Tibial nerve (tissue), 4 donors: ENCODE data around the gene LRP3. TPM values are rescaled to one million over a fixed set of nuclear protein-coding genes. Genes with fewer than 3 reads are reported as not detected.

Experiments
- DNase-seq, 2 donors: peaks; one replicate each; pipeline ENCODE4 v3.0.0-alpha.2; 2019; ENCODE audit warnings: low spot score in 2 of 2
- H3K27ac ChIP-seq, 4 donors: fragments of 200-600 bp; sonication (generic) in 3 of 4; one replicate each; pipeline ENCODE4 v1.5.1; 2017 to 2019; ENCODE audit warnings: mild to moderate bottlenecking in 1 of 4
- H3K27me3 ChIP-seq, 2 donors: fragments of 200-600 bp; sonication (generic) in 1 of 2; one replicate each; pipeline versions ENCODE4 v1.5.1 to v1.6.0; 2017 to 2019
- H3K36me3 ChIP-seq, 3 donors: fragments of 200-600 bp; sonication (generic); one replicate each; pipeline ENCODE4 v1.5.1; 2018 to 2019
- H3K4me1 ChIP-seq, 4 donors: fragments of 200-600 bp; sonication (generic) in 3 of 4; one replicate each; pipeline ENCODE4 v1.5.1; 2017 to 2019
- H3K4me3 ChIP-seq, 4 donors: fragments of 200-600 bp; sonication (generic) in 3 of 4; one replicate each; pipeline ENCODE4 v1.5.1; 2017 to 2019; ENCODE audit warnings: mild to moderate bottlenecking in 1 of 4, moderate library complexity in 1 of 4
- H3K9me3 ChIP-seq, 4 donors: fragments of 200-600 bp; sonication (generic) in 3 of 4; one replicate each; pipeline ENCODE4 v1.5.1; 2017 to 2019
- CTCF ChIP-seq, 5 experiments: fragments of 200-600 bp in 3 of 5; fragments of 450-650 bp in 2 of 5; sonication (generic) in 3 of 5; IDR thresholded peaks; one replicate each; pipeline ENCODE4 v1.5.1; 2016 to 2019; ENCODE audit warnings: antibody characterized with exemption in 5 of 5, mild to moderate bottlenecking in 3 of 5, moderate library complexity in 2 of 5
- EP300 ChIP-seq, 2 donors: sonication (generic); formaldehyde crosslinking; IDR thresholded peaks; one replicate each; pipeline ENCODE4 v1.6.1; 2017; ENCODE audit warnings: antibody characterized with exemption in 2 of 2, mild to moderate bottlenecking in 1 of 2
- POLR2A ChIP-seq, 2 donors: fragments of 450-650 bp; IDR thresholded peaks; one replicate each; pipeline ENCODE4 v1.6.1; 2017; ENCODE audit warnings: antibody characterized with exemption in 2 of 2, mild to moderate bottlenecking in 2 of 2, moderate library complexity in 2 of 2
- WGBS, 2 donors: methylation state at CpG; one replicate each; pipeline ENCODE4 v1.1.5; 2018; 5-methylcytosine and 5-hydroxymethylcytosine counted together
- total RNA-seq, 4 donors: library from RNA; depleted of rRNA; stranded (reverse); fragments of >200 nt; gene quantifications; one replicate each; pipeline ENCODE4 v1.1.0, GENCODE V29; 2016

LRP3 gene, protein sequence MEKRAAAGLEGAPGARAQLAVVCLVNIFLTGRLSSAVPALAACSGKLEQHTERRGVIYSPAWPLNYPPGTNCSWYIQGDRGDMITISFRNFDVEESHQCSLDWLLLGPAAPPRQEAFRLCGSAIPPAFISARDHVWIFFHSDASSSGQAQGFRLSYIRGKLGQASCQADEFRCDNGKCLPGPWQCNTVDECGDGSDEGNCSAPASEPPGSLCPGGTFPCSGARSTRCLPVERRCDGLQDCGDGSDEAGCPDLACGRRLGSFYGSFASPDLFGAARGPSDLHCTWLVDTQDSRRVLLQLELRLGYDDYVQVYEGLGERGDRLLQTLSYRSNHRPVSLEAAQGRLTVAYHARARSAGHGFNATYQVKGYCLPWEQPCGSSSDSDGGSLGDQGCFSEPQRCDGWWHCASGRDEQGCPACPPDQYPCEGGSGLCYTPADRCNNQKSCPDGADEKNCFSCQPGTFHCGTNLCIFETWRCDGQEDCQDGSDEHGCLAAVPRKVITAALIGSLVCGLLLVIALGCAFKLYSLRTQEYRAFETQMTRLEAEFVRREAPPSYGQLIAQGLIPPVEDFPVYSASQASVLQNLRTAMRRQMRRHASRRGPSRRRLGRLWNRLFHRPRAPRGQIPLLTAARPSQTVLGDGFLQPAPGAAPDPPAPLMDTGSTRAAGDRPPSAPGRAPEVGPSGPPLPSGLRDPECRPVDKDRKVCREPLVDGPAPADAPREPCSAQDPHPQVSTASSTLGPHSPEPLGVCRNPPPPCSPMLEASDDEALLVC
- total RNA-seq: 10 to 100 TPM; 19.0 to 39.0 (median 30.2) TPM

DNA sequence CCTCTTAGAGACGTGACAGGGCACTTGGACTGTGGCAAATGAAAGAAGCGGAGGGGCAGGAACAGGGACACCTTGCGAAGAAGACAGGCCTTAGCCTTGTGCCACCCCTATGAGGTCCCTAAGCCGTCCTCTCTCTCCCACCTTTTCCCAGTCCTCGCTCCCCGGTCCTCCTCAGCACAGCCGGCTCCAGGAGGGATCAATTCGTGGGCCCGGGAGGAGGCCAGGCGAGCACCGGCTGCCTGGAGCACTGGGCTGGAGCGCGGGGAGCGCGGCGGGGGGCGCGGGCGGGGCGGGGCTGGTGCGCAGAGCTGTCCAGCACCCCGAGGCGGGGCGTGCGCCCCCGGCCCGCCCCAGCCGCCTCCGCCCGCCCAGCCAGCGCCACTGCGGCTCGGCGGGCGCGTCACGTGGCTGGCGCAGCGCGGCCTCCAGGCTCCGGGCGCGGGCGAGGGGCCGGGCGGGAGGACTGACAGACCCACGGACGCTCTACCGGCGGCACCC is at the start of gene LRP3:
Gene LRP3, plus strand, starts transcription at position 466 of the 498 bp plus-strand sequence. CDS start 456 bp downstream, outside the sequence.
- no peaks in the 10 kb centered on the region for H3K9me3 ChIP-seq
- H3K36me3 ChIP-seq: peaks cover 0 to 22% (median 0%) of the 10 kb centered on the region in 3 donors
- WGBS, 2 donors: 19 to 20% methylated on average over 7 to 8 of the region's 50 CpGs
- H3K27ac ChIP-seq: peak within 1 kb of the TSS in 3 of 4 donors; percentile 31 to 86 (median 60)
- H3K4me3 ChIP-seq: peak within 1 kb of the TSS; percentile 46 to 88 (median 58)
- DNase-seq: no peak
- peaks cover 0 to 23% (median 7%) of the 10 kb centered on the region in 4 donors for H3K4me1 ChIP-seq
- no peaks in the 10 kb centered on the region for H3K27me3 ChIP-seq
- TF ChIP-seq POLR2A (IDR thresholded peaks at IDR 0.05) (no peak), EP300 (IDR thresholded peaks at IDR 0.05) (no peak), CTCF (IDR thresholded peaks at IDR 0.05) (no peak)

DNA sequence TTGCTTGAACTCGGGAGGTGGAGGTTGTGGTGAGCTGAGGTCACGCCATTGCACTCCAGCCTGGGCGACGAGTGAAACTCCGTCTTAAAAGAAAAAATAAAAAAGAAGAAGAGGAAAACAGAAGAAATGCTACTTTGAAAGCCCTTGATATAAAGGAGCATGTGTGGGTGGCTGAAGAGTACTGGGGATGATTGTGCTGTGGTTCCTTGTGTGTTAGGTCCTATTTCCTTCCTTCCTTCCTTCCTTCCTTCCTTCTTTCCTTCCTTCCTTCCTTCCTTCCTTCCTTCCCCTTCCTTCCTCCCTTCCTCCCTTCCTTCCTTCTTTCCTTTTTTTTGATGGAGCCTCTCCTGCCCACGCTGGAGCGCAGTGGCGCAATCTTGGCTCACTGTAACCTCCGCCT is 47.9 kb upstream of the LRP3 start:
- Histone ChIP-seq H3K4me3 (no peak overlapping the region), H3K27ac (no peak overlapping the region), H3K4me1 (peaks cover 0 to 7% (median 0%) of the 10 kb centered on the region in 4 donors), H3K36me3 (no peaks in the 10 kb centered on the region), H3K9me3 (no peaks in the 10 kb centered on the region), H3K27me3 (no peaks in the 10 kb centered on the region)
- DNase-seq: no peak
- no peak for TF ChIP-seq POLR2A (IDR thresholded peaks at IDR 0.05)
- TF ChIP-seq EP300 (IDR thresholded peaks at IDR 0.05): no peak
- TF ChIP-seq CTCF (IDR thresholded peaks at IDR 0.05): no peak
- 84 to 86% methylated on average over 9 of the region's 9 CpGs for WGBS, 2 donors

DNA sequence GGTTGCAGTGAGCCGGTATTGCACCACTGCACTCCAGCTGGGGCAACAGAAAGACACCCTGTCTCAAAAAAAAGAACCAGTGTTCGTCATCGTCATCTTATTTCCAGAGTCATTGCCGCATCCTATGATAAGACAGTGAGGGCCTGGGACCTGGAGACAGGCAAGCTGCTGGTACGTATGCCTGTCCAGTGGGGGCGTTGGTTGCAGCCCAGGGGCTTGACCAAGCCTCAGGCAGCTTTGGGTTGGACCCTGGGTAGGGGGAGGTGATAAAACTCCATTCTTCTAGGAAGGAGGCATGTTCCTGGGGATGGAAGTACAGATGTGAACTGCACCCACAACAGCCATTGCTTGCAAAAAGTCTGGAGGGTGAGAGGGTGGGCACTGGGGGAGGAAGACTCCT is 46.6 kb upstream of the LRP3 start:
- H3K4me3 ChIP-seq: no peak overlapping the region
- no peaks in the 10 kb centered on the region for H3K9me3 ChIP-seq
- no peak overlapping the region for H3K27ac ChIP-seq
- H3K4me1 ChIP-seq: peaks cover 0 to 7% (median 0%) of the 10 kb centered on the region in 4 donors
- H3K36me3 ChIP-seq: no peaks in the 10 kb centered on the region
- WGBS, 2 donors: 81 to 90% methylated on average over 6 of the region's 6 CpGs
- TF ChIP-seq POLR2A (IDR thresholded peaks at IDR 0.05): no peak
- no peak for TF ChIP-seq CTCF (IDR thresholded peaks at IDR 0.05)
- no peak for TF ChIP-seq EP300 (IDR thresholded peaks at IDR 0.05)
- DNase-seq: no peak
- no peaks in the 10 kb centered on the region for H3K27me3 ChIP-seq

DNA sequence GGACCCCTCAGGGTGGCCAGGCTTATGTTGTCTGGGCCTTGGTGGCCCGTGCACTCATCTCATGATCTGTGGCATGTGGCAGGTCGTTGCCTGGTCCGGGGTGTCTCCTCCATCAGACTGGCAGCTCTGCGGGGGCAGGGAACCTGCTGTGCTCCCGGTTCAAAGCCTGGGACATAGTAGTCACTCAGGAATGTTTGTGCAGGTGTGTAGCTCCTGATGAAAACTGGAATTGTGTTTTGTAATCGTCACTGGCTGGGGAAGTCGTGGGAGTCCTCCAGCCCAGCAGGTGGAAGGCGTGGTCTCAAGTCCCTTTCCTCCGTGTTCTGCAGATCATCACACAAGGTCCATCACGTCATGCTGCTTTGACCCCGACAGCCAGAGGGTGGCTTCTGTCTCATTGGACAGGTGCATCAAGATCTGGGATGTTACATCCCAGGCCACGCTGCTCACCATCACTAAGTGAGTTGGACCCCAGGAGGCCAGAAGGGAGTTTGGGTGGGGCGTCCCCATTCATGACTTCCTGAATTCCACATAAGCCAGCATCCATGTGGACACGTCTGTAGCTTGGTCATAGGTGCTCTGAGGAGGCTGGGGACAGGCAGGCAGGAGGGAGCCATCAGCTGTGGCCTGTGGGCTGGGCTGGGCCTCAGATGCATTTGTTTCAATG is 43.1 kb upstream of the LRP3 start:
- DNase-seq: no peak
- no peak overlapping the region for H3K4me3 ChIP-seq
- TF ChIP-seq EP300 (IDR thresholded peaks at IDR 0.05) (no peak), POLR2A (IDR thresholded peaks at IDR 0.05) (no peak), CTCF (IDR thresholded peaks at IDR 0.05) (no peak)
- no peak overlapping the region for H3K27ac ChIP-seq
- H3K9me3 ChIP-seq: no peaks in the 10 kb centered on the region
- no peaks in the 10 kb centered on the region for H3K36me3 ChIP-seq
- no peaks in the 10 kb centered on the region for H3K27me3 ChIP-seq
- WGBS, 2 donors: 71 to 83% methylated on average over 12 to 14 of the region's 14 CpGs
- no peaks in the 10 kb centered on the region for H3K4me1 ChIP-seq
